Ishikawa (cell line): Measurements from ENCODE around the gene PSMB1.
A peak's percentile ranks its signal among the peaks of the same experiment; 100 is the strongest.

Experiments used
- CEBPB ChIP-seq: IDR thresholded peaks from 2 replicates; pipeline ENCODE4 v1.6.1; 2012
- CREB1 ChIP-seq: IDR thresholded peaks from 2 replicates; pipeline ENCODE4 v1.6.1; 2012; ENCODE audit warnings: low read depth
- EGR1 ChIP-seq: IDR thresholded peaks from 2 replicates; pipeline ENCODE4 v1.6.1; 2012
- EP300 ChIP-seq: IDR thresholded peaks from 2 replicates; pipeline ENCODE4 v1.6.1; 2012; ENCODE audit warnings: borderline replicate concordance
- FOXM1 ChIP-seq: IDR thresholded peaks from 2 replicates; pipeline ENCODE4 v1.6.1; 2012; ENCODE audit warnings: low read depth, borderline replicate concordance
- NFIC ChIP-seq: IDR thresholded peaks from 2 replicates; pipeline ENCODE4 v1.6.1; 2012
- RAD21 ChIP-seq: IDR thresholded peaks from 2 replicates; pipeline ENCODE4 v1.6.1; 2012; ENCODE audit warnings: low read depth
- TAF1 ChIP-seq: IDR thresholded peaks from 2 replicates; pipeline ENCODE4 v1.6.1; 2012; ENCODE audit warnings: low read depth, mild to moderate bottlenecking
- TCF12 ChIP-seq: IDR thresholded peaks from 2 replicates; pipeline ENCODE4 v1.6.1; 2012; ENCODE audit warnings: low read depth
- TEAD4 ChIP-seq: IDR thresholded peaks from 2 replicates; pipeline ENCODE4 v1.6.1; 2012
- YY1 ChIP-seq: IDR thresholded peaks from 2 replicates; pipeline ENCODE4 v1.6.1; 2012; ENCODE audit warnings: low read depth
- ZBTB7A ChIP-seq: IDR thresholded peaks from 2 replicates; pipeline ENCODE4 v1.6.1; 2012; ENCODE audit warnings: low read depth
- TF ChIP-seq, protein P1 (sequence below): IDR thresholded peaks from 2 replicates; pipeline ENCODE4 v1.6.1; 2012
- TF ChIP-seq, protein P2 (sequence below): IDR thresholded peaks from 2 replicates; pipeline ENCODE4 v1.6.1; 2012; ENCODE audit warnings: low read depth, mild to moderate bottlenecking
- TF ChIP-seq, protein P3 (sequence below): IDR thresholded peaks from 2 replicates; pipeline ENCODE4 v1.6.1; 2012

The PSMB1 gene

DNA sequence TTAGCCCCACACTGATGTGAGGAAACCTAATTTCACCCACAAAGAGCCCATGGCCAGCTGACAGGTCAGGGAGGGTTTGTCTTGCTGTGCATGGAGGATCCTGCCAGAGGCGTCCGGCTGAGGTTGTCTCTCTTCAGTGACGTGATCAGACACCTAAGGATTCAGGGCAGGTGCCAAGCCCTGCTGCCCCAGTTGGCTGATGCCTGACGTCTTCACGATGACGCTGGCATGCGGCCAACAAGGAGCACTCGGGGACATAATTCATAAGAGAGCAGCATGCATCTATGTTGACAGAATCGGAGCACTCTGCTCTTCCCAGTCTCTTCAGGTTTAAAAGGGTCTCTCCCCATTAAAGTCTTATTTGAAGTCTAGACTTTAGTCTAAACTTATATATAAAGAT, 47.8 kb downstream of the PSMB1 start:
- TF ChIP-seq TCF12 (no peak), NFIC (peak; percentile 64; the same call in 1 of the 2 replicates)

DNA sequence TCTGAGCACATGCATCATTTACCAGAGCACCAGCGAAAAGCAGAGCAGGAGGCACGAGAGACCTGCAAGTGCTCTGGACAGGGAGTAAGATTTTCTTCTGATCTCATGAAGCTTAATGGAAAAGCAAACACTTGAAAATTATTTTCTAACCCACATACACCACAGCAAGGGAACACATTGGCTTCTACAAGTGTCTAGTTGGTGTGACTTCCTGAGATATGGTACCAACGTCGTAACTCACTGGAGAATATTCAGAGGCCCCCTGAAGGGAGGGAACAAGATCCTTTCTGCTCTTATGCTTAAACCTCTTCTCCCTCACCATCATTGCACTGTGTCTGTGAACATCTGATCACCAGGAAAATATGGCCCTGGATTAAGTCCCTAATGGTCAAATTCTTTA, 48.6 kb downstream of the PSMB1 start:
- TF ChIP-seq CEBPB: no peak
- TF ChIP-seq TEAD4: no peak
- TF ChIP-seq FOXM1: no peak
- TF ChIP-seq, protein P1, sequence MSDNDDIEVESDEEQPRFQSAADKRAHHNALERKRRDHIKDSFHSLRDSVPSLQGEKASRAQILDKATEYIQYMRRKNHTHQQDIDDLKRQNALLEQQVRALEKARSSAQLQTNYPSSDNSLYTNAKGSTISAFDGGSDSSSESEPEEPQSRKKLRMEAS: no peak
- TF ChIP-seq, protein P2, sequence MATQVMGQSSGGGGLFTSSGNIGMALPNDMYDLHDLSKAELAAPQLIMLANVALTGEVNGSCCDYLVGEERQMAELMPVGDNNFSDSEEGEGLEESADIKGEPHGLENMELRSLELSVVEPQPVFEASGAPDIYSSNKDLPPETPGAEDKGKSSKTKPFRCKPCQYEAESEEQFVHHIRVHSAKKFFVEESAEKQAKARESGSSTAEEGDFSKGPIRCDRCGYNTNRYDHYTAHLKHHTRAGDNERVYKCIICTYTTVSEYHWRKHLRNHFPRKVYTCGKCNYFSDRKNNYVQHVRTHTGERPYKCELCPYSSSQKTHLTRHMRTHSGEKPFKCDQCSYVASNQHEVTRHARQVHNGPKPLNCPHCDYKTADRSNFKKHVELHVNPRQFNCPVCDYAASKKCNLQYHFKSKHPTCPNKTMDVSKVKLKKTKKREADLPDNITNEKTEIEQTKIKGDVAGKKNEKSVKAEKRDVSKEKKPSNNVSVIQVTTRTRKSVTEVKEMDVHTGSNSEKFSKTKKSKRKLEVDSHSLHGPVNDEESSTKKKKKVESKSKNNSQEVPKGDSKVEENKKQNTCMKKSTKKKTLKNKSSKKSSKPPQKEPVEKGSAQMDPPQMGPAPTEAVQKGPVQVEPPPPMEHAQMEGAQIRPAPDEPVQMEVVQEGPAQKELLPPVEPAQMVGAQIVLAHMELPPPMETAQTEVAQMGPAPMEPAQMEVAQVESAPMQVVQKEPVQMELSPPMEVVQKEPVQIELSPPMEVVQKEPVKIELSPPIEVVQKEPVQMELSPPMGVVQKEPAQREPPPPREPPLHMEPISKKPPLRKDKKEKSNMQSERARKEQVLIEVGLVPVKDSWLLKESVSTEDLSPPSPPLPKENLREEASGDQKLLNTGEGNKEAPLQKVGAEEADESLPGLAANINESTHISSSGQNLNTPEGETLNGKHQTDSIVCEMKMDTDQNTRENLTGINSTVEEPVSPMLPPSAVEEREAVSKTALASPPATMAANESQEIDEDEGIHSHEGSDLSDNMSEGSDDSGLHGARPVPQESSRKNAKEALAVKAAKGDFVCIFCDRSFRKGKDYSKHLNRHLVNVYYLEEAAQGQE: no peak
- TF ChIP-seq YY1: no peak
- TF ChIP-seq RAD21: no peak
- TF ChIP-seq ZBTB7A: no peak
- TF ChIP-seq NFIC: no peak
- TF ChIP-seq EGR1: no peak
- TF ChIP-seq EP300: no peak
- no peak for TF ChIP-seq TCF12
- TF ChIP-seq CREB1: no peak

DNA sequence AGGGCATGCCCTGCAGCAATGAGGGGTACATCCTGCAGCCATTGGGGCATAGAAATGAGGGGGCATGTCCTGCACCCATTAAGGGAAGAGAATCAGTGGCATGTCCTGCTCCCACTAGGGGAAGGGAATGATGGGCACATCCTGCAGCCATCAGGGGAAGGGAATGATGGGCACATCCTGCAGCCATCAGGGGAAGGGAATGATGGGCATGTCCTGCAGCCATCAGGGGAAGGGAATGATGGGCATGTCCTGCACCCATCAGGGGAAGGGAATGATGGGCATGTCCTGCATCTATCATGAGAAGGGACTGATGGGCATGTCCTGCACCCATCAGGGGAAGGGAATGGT, 49.7 kb downstream of the PSMB1 start:
- TF ChIP-seq FOXM1 (no peak), TAF1 (no peak), CREB1 (no peak), ZBTB7A (no peak), NFIC (no peak)
- TF ChIP-seq, protein P3, sequence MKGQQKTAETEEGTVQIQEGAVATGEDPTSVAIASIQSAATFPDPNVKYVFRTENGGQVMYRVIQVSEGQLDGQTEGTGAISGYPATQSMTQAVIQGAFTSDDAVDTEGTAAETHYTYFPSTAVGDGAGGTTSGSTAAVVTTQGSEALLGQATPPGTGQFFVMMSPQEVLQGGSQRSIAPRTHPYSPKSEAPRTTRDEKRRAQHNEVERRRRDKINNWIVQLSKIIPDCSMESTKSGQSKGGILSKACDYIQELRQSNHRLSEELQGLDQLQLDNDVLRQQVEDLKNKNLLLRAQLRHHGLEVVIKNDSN: no peak
- TF ChIP-seq, protein P1: no peak
- TF ChIP-seq, protein P2: no peak

DNA sequence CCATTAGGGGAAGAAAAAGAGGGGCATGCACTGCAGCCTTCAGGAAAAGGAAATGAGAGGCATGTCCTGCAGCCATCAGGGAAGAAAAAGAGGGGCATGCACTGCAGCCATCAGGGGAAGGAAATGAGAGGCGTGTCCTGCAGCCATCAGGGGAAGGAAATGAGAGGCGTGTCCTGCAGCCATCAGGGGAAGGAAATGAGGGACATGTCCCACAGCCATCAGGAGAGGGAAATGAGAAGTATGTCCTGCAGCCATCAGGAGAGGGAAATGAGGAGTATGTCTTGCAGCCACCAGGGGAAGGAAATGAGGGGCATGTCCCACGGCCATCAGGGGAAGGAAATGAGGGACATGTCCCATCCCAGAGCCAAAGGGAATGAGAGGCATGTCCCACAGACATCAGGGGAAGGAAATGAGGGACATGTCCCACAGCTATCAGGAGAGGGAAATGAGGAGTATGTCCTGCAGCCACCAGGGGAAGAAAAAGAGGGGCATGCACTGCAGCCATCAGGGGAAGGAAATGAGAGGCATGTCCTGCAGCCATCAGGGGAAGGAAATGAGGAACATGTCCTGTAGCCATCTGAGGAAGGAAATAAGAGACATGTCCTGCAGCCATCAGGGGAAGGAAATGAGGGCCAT, 52.0 kb downstream of the PSMB1 start:
- TF ChIP-seq FOXM1: no peak
- no peak for TF ChIP-seq CREB1
- TF ChIP-seq EGR1: no peak
- TF ChIP-seq EP300: no peak
- TF ChIP-seq, protein P1: no peak
- no peak for TF ChIP-seq CEBPB
- no peak for TF ChIP-seq TAF1

DNA sequence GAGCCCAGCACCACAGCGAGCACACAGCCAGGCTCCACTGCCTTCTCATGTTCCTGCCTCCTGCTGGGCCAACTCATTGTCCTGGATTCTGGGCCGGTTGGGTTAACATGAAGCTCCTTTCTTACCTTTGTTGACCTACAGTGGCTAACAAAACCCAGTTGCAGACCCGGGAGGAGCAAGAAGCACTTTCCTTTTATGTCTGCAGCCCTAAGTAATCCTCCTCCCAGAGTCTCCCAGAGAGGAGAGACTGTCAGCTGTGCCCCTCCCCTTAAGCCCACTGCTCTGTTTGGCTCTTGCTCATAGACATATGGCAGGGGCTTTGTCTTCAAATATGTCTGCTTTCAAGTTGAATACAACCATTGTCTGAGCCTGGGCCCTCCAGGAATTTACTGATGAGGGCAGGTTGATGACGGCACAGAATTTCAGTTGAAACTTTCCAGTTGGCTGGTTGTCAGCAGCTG, 55.2 kb downstream of the PSMB1 start:
- TF ChIP-seq EGR1: no peak
- TF ChIP-seq NFIC: 0 out of 2 replicates have a peak, but pooled peaks have one; percentile 36
- TF ChIP-seq, protein P3: no peak
- TF ChIP-seq, protein P2: no peak
- peak; percentile 78 for TF ChIP-seq TCF12
- TF ChIP-seq, protein P1: peak; percentile 56; the same call in 1 of the 2 replicates
- TF ChIP-seq FOXM1: 0 out of 2 replicates have a peak, but pooled peaks have one; percentile 45
- TF ChIP-seq TEAD4: peak; percentile 4
- TF ChIP-seq TAF1: no peak
- TF ChIP-seq RAD21: no peak
- TF ChIP-seq EP300: peak; percentile 73; the same call in 1 of the 2 replicates
- no peak for TF ChIP-seq CREB1
- peak; percentile 53; the same call in 1 of the 2 replicates for TF ChIP-seq YY1
- peak; percentile 37; the same call in 1 of the 2 replicates for TF ChIP-seq ZBTB7A
